Measurements from ENCODE around the gene FDX1.
A peak's percentile ranks its signal among the peaks of the same experiment; 100 is the strongest.
"Not testable (repeated sequence)": the region's sequence is repeated elsewhere in the genome, so short reads cannot be mapped to it uniquely, and the experiment has no call there.

The FDX1 gene

GRCh38 chr11:110429731-110430266, at the start of gene FDX1:
FDX1 (plus strand) TSS chr11:110429948; CDS start chr11:110430121, 173 bp downstream.
- DNase-seq = peak; percentile 64

- DNase-seq = no peak
These were observed 48.7 kb upstream of the FDX1 start for GRCh38 chr11:110380836-110381622.

GRCh38 chr11:110388231-110388630, 41.5 kb upstream of the FDX1 start:
- not testable (repeated sequence) for DNase-seq

- no peak for DNase-seq
These were observed 39.8 kb upstream of the FDX1 start for GRCh38 chr11:110389965-110390364.

- no peak for DNase-seq
These were observed 37.7 kb upstream of the FDX1 start for GRCh38 chr11:110392056-110392455.

- DNase-seq = not testable (repeated sequence)
These were observed 32.0 kb upstream of the FDX1 start for GRCh38 chr11:110397668-110398286.

GRCh38 chr11:110403585-110403984, 26.2 kb upstream of the FDX1 start:
- DNase-seq = not testable (repeated sequence)

GRCh38 chr11:110405636-110406035, 24.1 kb upstream of the FDX1 start:
- not testable (repeated sequence) for DNase-seq

GRCh38 chr11:110407315-110407714, 22.4 kb upstream of the FDX1 start:
- no peak for DNase-seq

- DNase-seq = no peak
These were observed 20.6 kb upstream of the FDX1 start for GRCh38 chr11:110409174-110409573.

- DNase-seq = no peak
These were observed 19.1 kb upstream of the FDX1 start for GRCh38 chr11:110410651-110411050.

GRCh38 chr11:110415081-110415480, 14.7 kb upstream of the FDX1 start:
- DNase-seq = no peak

- DNase-seq = not testable (repeated sequence)
These were observed 8.1 kb upstream of the FDX1 start for GRCh38 chr11:110421658-110422057.

- DNase-seq = no peak
These were observed 7.3 kb upstream of the FDX1 start for GRCh38 chr11:110422306-110422905.

- DNase-seq = no peak
These were observed 4.8 kb upstream of the FDX1 start for GRCh38 chr11:110424775-110425444.

GRCh38 chr11:110425751-110426545, 3.8 kb upstream of the FDX1 start:
- DNase-seq = no peak

- DNase-seq = no peak
These were observed 1.7 kb upstream of the FDX1 start for GRCh38 chr11:110428040-110428439.

GRCh38 chr11:110428956-110429730, 605 bp upstream of the FDX1 start:
- DNase-seq = no peak

- no peak for DNase-seq
These were observed 711 bp downstream of the FDX1 start for GRCh38 chr11:110430267-110431050.

- no peak for DNase-seq
These were observed 1.4 kb downstream of the FDX1 start for GRCh38 chr11:110431051-110431672.
